NCI-H2029 treated with DMSO at 0.1 percent for 48 hours (cell line): ENCODE measurements around the gene IRF4.

Experiments used
- DNase-seq: peaks from one replicate; lab custom pipeline; 2025; lab: John Stamatoyannopoulos, UW

Gene IRF4

GRCh38 chr6:381742-382461 is 9.7 kb upstream of the IRF4 start:
- no peak for DNase-seq

- DNase-seq: no peak
Observed at GRCh38 chr6:382883-383810, 8.4 kb upstream of the IRF4 start.

- DNase-seq: no peak
Observed at GRCh38 chr6:383856-384255, 7.7 kb upstream of the IRF4 start.

GRCh38 chr6:384898-385297 is 6.7 kb upstream of the IRF4 start:
- no peak for DNase-seq

GRCh38 chr6:385614-386013 is 5.9 kb upstream of the IRF4 start:
- DNase-seq: no peak

- no peak for DNase-seq
Observed at GRCh38 chr6:386688-387266, 4.8 kb upstream of the IRF4 start.

GRCh38 chr6:387293-387741 is 4.2 kb upstream of the IRF4 start:
- DNase-seq: no peak

GRCh38 chr6:388202-388903 is 3.2 kb upstream of the IRF4 start:
- no peak for DNase-seq

- no peak for DNase-seq
Observed at GRCh38 chr6:389143-389542, 2.4 kb upstream of the IRF4 start.

- no peak for DNase-seq
Observed at GRCh38 chr6:389622-390021, 1.9 kb upstream of the IRF4 start.

GRCh38 chr6:390914-391558 is 516 bp upstream of the IRF4 start:
- DNase-seq: no peak

GRCh38 chr6:392441-393390 is 1.2 kb downstream of the IRF4 start:
- no peak for DNase-seq

GRCh38 chr6:393391-394221 is 2.1 kb downstream of the IRF4 start:
- DNase-seq: no peak

- no peak for DNase-seq
Observed at GRCh38 chr6:394641-395289, 3.2 kb downstream of the IRF4 start.

- no peak for DNase-seq
Observed at GRCh38 chr6:395432-396125, 4.0 kb downstream of the IRF4 start.

- no peak for DNase-seq
Observed at GRCh38 chr6:396126-396520, 4.6 kb downstream of the IRF4 start.

GRCh38 chr6:397056-397455 is 5.5 kb downstream of the IRF4 start:
- DNase-seq: no peak

- no peak for DNase-seq
Observed at GRCh38 chr6:397604-398003, 6.1 kb downstream of the IRF4 start.

GRCh38 chr6:398065-398464 is 6.5 kb downstream of the IRF4 start:
- no peak for DNase-seq
